GM18519 (cell line): ENCODE data around the gene DLG2.
"Not testable (repeated sequence)": the region's sequence is repeated elsewhere in the genome, so short reads cannot be mapped to it uniquely, and the experiment has no call there.

Experiments
- ATAC-seq: cut with Tn5 transposase; IDR thresholded peaks from one replicate; pipeline ENCODE4 v1.9.1; 2021; ENCODE audit warnings: mild to moderate bottlenecking, moderate library complexity; ENCODE audit not compliant: unreplicated experiment, low FRiP score

The DLG2 gene

GRCh38 chr11:85349539-85349938, 277.6 kb downstream of the DLG2 start:
- not testable (repeated sequence) for ATAC-seq

GRCh38 chr11:85348945-85349344, 278.2 kb downstream of the DLG2 start:
- no peak for ATAC-seq

- no peak for ATAC-seq
Observed at GRCh38 chr11:85347291-85347690, 279.9 kb downstream of the DLG2 start.

GRCh38 chr11:85346484-85346883, 280.7 kb downstream of the DLG2 start:
- ATAC-seq, result no peak

GRCh38 chr11:85340846-85341245, 286.3 kb downstream of the DLG2 start:
- ATAC-seq, result not testable (repeated sequence)

GRCh38 chr11:85318573-85318972, 308.6 kb downstream of the DLG2 start:
- ATAC-seq, result no peak

GRCh38 chr11:85316967-85317366, 310.2 kb downstream of the DLG2 start:
- ATAC-seq, result peak; percentile 98

GRCh38 chr11:85313741-85314140, 313.4 kb downstream of the DLG2 start:
- no peak for ATAC-seq

- no peak for ATAC-seq
Observed at GRCh38 chr11:85310479-85310878, 316.7 kb downstream of the DLG2 start.

- ATAC-seq, result no peak
Observed at GRCh38 chr11:85307366-85307765, 319.8 kb downstream of the DLG2 start.

GRCh38 chr11:85301895-85302678, 325.1 kb downstream of the DLG2 start:
- no peak for ATAC-seq

GRCh38 chr11:85299258-85299942, 327.7 kb downstream of the DLG2 start:
- ATAC-seq, result no peak

- ATAC-seq, result no peak
Observed at GRCh38 chr11:85295694-85296271, 331.4 kb downstream of the DLG2 start.

GRCh38 chr11:85281550-85281949, 345.6 kb downstream of the DLG2 start:
- ATAC-seq, result no peak

- ATAC-seq, result no peak
Observed at GRCh38 chr11:85279267-85279666, 347.9 kb downstream of the DLG2 start.

- no peak for ATAC-seq
Observed at GRCh38 chr11:85277693-85278092, 349.5 kb downstream of the DLG2 start.

GRCh38 chr11:85276332-85276731, 350.8 kb downstream of the DLG2 start:
- ATAC-seq, result no peak

- not testable (repeated sequence) for ATAC-seq
Observed at GRCh38 chr11:85270315-85270714, 356.8 kb downstream of the DLG2 start.

- no peak for ATAC-seq
Observed at GRCh38 chr11:85269109-85269508, 358.0 kb downstream of the DLG2 start.

GRCh38 chr11:85266646-85267045, 360.5 kb downstream of the DLG2 start:
- no peak for ATAC-seq

GRCh38 chr11:85263328-85263727, 363.8 kb downstream of the DLG2 start:
- ATAC-seq, result no peak

- peak; percentile 57 for ATAC-seq
Observed at GRCh38 chr11:85257837-85258236, 369.3 kb downstream of the DLG2 start.
